K562 (cell line): ENCODE measurements around the gene FBXO36. TPM values are rescaled to one million over a fixed set of nuclear protein-coding genes. Genes with fewer than 3 reads are reported as not detected.

Experiments used
- ARID1B ChIP-seq: fragments of 450-650 bp; IDR thresholded peaks from 2 replicates; pipeline ENCODE4 v1.6.1; 2016; ENCODE audit warnings: antibody characterized with exemption, mild to moderate bottlenecking, inconsistent platforms
- CC2D1A ChIP-seq: fragments of 450-650 bp; IDR thresholded peaks from 2 replicates; pipeline ENCODE4 v1.6.1; 2017; ENCODE audit warnings: mild to moderate bottlenecking
- EP300 ChIP-seq: IDR thresholded peaks from 2 replicates; pipeline ENCODE4 v1.6.1; 2012; ENCODE audit warnings: low read length, improper control_type of control experiment
- HMG20B ChIP-seq: fragments of 250-450 bp; sonication (Bioruptor Pico); IDR thresholded peaks from 2 replicates; pipeline ENCODE4 v1.5.0; 2021; ENCODE audit warnings: mild to moderate bottlenecking
- MCM2 ChIP-seq: fragments of 450-650 bp; IDR thresholded peaks from 2 replicates; pipeline ENCODE4 v1.6.1; 2017; ENCODE audit warnings: low read depth, mild to moderate bottlenecking
- NEUROD1 ChIP-seq: fragments of 150-350 bp; IDR thresholded peaks from 2 replicates; pipeline ENCODE4 v1.6.1; 2014; ENCODE audit warnings: borderline replicate concordance, low read length, low read depth; ENCODE audit not compliant: partially characterized antibody
- ZNF311 ChIP-seq: fragments of 250-450 bp; sonication (Bioruptor Pico); IDR thresholded peaks from 2 replicates; pipeline ENCODE4 v1.4.0; 2020; ENCODE audit warnings: mild to moderate bottlenecking, moderate library complexity
- ZNF431 ChIP-seq: sonication (generic); formaldehyde crosslinking; IDR thresholded peaks from 2 replicates; pipeline ENCODE4 v1.8.0; 2022; ENCODE audit warnings: mild to moderate bottlenecking, missing genetic modification reagents
- ZZZ3 ChIP-seq: fragments of 450-650 bp; IDR thresholded peaks from 2 replicates; pipeline ENCODE4 v1.6.1; 2016; ENCODE audit warnings: antibody characterized with exemption, mild to moderate bottlenecking, moderate library complexity
- polyA plus RNA-seq, 8 experiments: library from polyadenylated mRNA; depleted of rRNA in 4 of 8; stranded (reverse) in 5 of 8; unstranded in 3 of 8; fragments of >200 nt; fragmentation: Nextera tagmentation in 2 of 8; fragmentation: Illumina TruSeq in 1 of 8; extraction: Ambion mirVana in 2 of 8; extraction: Trizol in 1 of 8; gene quantifications; 2 replicates each; pipeline versions ENCODE4 v1.2.1 to v1.2.3, GENCODE V29; 2011 to 2014; ENCODE audit warnings: inconsistent platforms in 1 of 8, missing spikeins in 1 of 8
- total RNA-seq, 7 experiments: library from RNA; depleted of rRNA in 6 of 7; stranded (reverse); fragments of >200 nt in 6 of 7; fragmentation: Illumina TruSeq in 2 of 7; extraction: Trizol in 2 of 7; gene quantifications; 2 replicates each; pipeline versions ENCODE4 v1.2.1 to v1.2.3, GENCODE V29; 2011 to 2021; ENCODE audit warnings: low replicate concordance in 1 of 7
- TF ChIP-seq, protein P1 (sequence below): fragments of 250-450 bp; sonication (Bioruptor Pico); IDR thresholded peaks from 2 replicates; pipeline ENCODE4 v1.4.0; 2020; ENCODE audit warnings: mild to moderate bottlenecking, moderate library complexity, borderline replicate concordance
- TF ChIP-seq, protein P2 (sequence below): sonication (generic); formaldehyde crosslinking; IDR thresholded peaks from 2 replicates; pipeline ENCODE4 v1.8.1; 2023; ENCODE audit warnings: missing genetic modification reagents, mild to moderate bottlenecking, borderline replicate concordance
- TF ChIP-seq, protein P3 (sequence below): fragments of 250-450 bp; sonication (Bioruptor Pico); IDR thresholded peaks from 2 replicates; pipeline ENCODE4 v1.4.0; 2020
- TF ChIP-seq, protein P4 (sequence below): IDR thresholded peaks from 3 replicates; pipeline ENCODE4 v1.6.1; 2011; ENCODE audit warnings: borderline replicate concordance, mild to moderate bottlenecking; ENCODE audit not compliant: insufficient read length, insufficient read depth

The FBXO36 gene
- total and polyA plus RNA-seq, 9 of the 15 experiments (the other 6 are each of a cell fraction or from before 2014, with no cell fraction given): 0.40 to 0.91 (median 0.58) TPM

DNA sequence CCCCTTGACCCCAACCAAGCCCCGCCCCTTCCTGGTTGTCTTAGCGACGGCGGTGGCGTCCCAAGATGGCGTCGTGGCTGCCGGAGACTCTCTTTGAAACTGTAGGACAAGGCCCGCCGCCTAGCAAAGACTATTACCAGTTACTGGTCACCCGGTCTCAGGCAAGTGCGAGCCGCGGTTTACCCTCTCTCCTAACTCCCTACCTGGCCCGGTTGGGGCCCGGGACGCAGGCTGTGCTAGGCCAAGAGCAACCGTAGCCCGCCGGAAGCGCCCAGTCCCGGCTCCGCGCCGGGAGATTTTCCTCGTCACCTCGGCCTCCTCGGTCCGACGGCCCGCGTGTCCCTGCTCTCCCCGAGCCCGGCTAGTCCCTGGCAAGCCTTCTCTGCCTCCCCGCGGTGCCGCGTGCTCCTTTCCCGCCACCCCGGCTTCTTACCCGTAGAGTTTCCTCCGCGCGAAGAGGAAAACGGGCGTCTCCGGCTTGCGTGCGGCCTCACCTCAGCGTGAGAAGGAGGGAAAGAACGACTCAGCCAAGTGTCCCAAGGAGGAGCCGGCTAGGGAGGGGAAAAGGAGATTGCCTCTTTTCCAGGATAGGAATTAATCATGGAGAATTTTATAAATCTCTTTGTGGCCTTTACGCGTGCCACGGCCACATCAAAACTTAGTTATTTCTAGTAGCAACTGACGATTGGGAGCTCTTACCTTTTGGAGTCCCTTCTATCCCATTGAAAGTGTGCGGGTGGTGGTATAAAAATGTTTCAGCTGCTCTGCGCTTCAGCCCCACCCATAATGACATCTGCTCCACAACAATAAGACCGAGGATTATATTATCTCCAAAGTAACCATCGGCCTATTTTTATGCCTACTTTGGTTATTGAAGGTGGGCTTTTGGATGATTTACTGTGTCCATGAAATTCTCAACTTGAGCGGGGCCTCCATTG, at the start of gene FBXO36 (continued):
- TF ChIP-seq, protein P1, sequence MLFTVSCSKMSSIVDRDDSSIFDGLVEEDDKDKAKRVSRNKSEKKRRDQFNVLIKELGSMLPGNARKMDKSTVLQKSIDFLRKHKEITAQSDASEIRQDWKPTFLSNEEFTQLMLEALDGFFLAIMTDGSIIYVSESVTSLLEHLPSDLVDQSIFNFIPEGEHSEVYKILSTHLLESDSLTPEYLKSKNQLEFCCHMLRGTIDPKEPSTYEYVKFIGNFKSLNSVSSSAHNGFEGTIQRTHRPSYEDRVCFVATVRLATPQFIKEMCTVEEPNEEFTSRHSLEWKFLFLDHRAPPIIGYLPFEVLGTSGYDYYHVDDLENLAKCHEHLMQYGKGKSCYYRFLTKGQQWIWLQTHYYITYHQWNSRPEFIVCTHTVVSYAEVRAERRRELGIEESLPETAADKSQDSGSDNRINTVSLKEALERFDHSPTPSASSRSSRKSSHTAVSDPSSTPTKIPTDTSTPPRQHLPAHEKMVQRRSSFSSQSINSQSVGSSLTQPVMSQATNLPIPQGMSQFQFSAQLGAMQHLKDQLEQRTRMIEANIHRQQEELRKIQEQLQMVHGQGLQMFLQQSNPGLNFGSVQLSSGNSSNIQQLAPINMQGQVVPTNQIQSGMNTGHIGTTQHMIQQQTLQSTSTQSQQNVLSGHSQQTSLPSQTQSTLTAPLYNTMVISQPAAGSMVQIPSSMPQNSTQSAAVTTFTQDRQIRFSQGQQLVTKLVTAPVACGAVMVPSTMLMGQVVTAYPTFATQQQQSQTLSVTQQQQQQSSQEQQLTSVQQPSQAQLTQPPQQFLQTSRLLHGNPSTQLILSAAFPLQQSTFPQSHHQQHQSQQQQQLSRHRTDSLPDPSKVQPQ (CRISPR knock-in tag): no peak
- TF ChIP-seq EP300 (no peak), NEUROD1 (no peak), ZZZ3 (no peak), HMG20B (CRISPR knock-in tag) (no peak), ARID1B (no peak), ZNF311 (no peak), CC2D1A (no peak), MCM2 (no peak), ZNF431 (no peak)
- TF ChIP-seq, protein P2, sequence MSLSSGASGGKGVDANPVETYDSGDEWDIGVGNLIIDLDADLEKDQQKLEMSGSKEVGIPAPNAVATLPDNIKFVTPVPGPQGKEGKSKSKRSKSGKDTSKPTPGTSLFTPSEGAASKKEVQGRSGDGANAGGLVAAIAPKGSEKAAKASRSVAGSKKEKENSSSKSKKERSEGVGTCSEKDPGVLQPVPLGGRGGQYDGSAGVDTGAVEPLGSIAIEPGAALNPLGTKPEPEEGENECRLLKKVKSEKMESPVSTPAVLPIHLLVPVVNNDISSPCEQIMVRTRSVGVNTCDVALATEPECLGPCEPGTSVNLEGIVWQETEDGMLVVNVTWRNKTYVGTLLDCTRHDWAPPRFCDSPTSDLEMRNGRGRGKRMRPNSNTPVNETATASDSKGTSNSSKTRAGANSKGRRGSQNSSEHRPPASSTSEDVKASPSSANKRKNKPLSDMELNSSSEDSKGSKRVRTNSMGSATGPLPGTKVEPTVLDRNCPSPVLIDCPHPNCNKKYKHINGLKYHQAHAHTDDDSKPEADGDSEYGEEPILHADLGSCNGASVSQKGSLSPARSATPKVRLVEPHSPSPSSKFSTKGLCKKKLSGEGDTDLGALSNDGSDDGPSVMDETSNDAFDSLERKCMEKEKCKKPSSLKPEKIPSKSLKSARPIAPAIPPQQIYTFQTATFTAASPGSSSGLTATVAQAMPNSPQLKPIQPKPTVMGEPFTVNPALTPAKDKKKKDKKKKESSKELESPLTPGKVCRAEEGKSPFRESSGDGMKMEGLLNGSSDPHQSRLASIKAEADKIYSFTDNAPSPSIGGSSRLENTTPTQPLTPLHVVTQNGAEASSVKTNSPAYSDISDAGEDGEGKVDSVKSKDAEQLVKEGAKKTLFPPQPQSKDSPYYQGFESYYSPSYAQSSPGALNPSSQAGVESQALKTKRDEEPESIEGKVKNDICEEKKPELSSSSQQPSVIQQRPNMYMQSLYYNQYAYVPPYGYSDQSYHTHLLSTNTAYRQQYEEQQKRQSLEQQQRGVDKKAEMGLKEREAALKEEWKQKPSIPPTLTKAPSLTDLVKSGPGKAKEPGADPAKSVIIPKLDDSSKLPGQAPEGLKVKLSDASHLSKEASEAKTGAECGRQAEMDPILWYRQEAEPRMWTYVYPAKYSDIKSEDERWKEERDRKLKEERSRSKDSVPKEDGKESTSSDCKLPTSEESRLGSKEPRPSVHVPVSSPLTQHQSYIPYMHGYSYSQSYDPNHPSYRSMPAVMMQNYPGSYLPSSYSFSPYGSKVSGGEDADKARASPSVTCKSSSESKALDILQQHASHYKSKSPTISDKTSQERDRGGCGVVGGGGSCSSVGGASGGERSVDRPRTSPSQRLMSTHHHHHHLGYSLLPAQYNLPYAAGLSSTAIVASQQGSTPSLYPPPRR (CRISPR knock-in tag): no peak
- TF ChIP-seq, protein P3, sequence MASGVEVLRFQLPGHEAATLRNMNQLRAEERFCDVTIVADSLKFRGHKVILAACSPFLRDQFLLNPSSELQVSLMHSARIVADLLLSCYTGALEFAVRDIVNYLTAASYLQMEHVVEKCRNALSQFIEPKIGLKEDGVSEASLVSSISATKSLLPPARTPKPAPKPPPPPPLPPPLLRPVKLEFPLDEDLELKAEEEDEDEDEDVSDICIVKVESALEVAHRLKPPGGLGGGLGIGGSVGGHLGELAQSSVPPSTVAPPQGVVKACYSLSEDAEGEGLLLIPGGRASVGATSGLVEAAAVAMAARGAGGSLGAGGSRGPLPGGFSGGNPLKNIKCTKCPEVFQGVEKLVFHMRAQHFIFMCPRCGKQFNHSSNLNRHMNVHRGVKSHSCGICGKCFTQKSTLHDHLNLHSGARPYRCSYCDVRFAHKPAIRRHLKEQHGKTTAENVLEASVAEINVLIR (CRISPR knock-in tag): no peak
- TF ChIP-seq, protein P4, sequence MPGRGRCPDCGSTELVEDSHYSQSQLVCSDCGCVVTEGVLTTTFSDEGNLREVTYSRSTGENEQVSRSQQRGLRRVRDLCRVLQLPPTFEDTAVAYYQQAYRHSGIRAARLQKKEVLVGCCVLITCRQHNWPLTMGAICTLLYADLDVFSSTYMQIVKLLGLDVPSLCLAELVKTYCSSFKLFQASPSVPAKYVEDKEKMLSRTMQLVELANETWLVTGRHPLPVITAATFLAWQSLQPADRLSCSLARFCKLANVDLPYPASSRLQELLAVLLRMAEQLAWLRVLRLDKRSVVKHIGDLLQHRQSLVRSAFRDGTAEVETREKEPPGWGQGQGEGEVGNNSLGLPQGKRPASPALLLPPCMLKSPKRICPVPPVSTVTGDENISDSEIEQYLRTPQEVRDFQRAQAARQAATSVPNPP: no peak
